GM23338 (cell line): ENCODE measurements around the gene CLSTN1. TPM values are rescaled to one million over a fixed set of nuclear protein-coding genes. Genes with fewer than 3 reads are reported as not detected.
A peak's percentile ranks its signal among the peaks of the same experiment; 100 is the strongest.

ENCODE experiments used
- ATAC-seq: fragments of 200-7000 bp; cut with Tn5 transposase; 3 replicates; pipeline ENCODE4 v1.9.1; 2020
- DNase-seq: peaks from one replicate; pipeline ENCODE4 v3.0.0-alpha.2; 2015; ENCODE audit warnings: low spot score
- H2AFZ ChIP-seq: fragments of 200-600 bp; sonication (generic); 2 replicates; pipeline ENCODE4 v1.8.0; 2016; ENCODE audit warnings: antibody characterized with exemption, mild to moderate bottlenecking, moderate library complexity
- H3F3A ChIP-seq: fragments of 200-600 bp; sonication (generic); replicated peaks from 2 replicates; pipeline ENCODE4 v1.8.0; 2017; ENCODE audit warnings: antibody characterized with exemption, mixed run types, low read depth
- H3K27ac ChIP-seq: fragments of 200-600 bp; sonication (generic); 2 replicates; pipeline ENCODE4 v1.6.1; 2016; ENCODE audit warnings: low read depth
- H3K27me3 ChIP-seq: fragments of 200-600 bp; sonication (generic); 2 replicates; pipeline ENCODE4 v1.8.0; 2016; ENCODE audit warnings: mild to moderate bottlenecking, mixed run types, moderate library complexity; ENCODE audit not compliant: insufficient read depth
- H3K36me3 ChIP-seq: fragments of 200-600 bp; sonication (generic); 2 replicates; pipeline ENCODE4 v1.8.0; 2016; ENCODE audit warnings: mild to moderate bottlenecking; ENCODE audit not compliant: insufficient read depth
- H3K4me1 ChIP-seq: fragments of 200-600 bp; sonication (generic); 2 replicates; pipeline ENCODE4 v1.8.0; 2016; ENCODE audit warnings: mild to moderate bottlenecking, moderate library complexity; ENCODE audit not compliant: insufficient read depth
- H3K4me2 ChIP-seq: fragments of 200-600 bp; sonication (generic); 2 replicates; pipeline ENCODE4 v1.7.1; 2017; ENCODE audit warnings: mixed run types
- H3K4me3 ChIP-seq: fragments of 200-600 bp; sonication (generic); 2 replicates; pipeline ENCODE4 v1.6.1; 2016; ENCODE audit warnings: mixed run types
- H3K79me2 ChIP-seq: fragments of 200-600 bp; sonication (generic); replicated peaks from 2 replicates; pipeline ENCODE4 v1.8.0; 2017; ENCODE audit warnings: mild to moderate bottlenecking; ENCODE audit not compliant: insufficient read depth
- H3K9me2 ChIP-seq: fragments of 200-600 bp; sonication (generic); 2 replicates; pipeline ENCODE4 v1.8.0; 2017; ENCODE audit not compliant: insufficient read depth
- H4K20me1 ChIP-seq: fragments of 200-600 bp; sonication (generic); replicated peaks from 2 replicates; pipeline ENCODE4 v1.8.0; 2017; ENCODE audit warnings: mild to moderate bottlenecking; ENCODE audit not compliant: insufficient read depth
- H3K27ac Mint-ChIP-seq: 2 replicates; pipeline ENCODE4 v1.8.0; 2020; ENCODE audit warnings: inconsistent platforms, mild to moderate bottlenecking, moderate library complexity, mixed read lengths
- H3K27me3 Mint-ChIP-seq: 3 replicates; pipeline ENCODE4 v1.8.0; 2022; ENCODE audit warnings: low read depth, mild to moderate bottlenecking, moderate library complexity, mixed read lengths, inconsistent platforms; ENCODE audit not compliant: insufficient read depth, poor library complexity
- H3K36me3 Mint-ChIP-seq: 3 replicates; pipeline ENCODE4 v1.8.0; 2021; ENCODE audit warnings: low read depth, mild to moderate bottlenecking, inconsistent platforms, moderate library complexity, mixed read lengths
- H3K4me1 Mint-ChIP-seq: 3 replicates; pipeline ENCODE4 v1.8.0; 2020; ENCODE audit warnings: mild to moderate bottlenecking, inconsistent platforms, mixed read lengths
- H3K4me3 Mint-ChIP-seq: 3 replicates; pipeline ENCODE4 v1.8.0; 2021; ENCODE audit warnings: moderate library complexity, mild to moderate bottlenecking, inconsistent platforms, mixed read lengths
- H3K9me3 Mint-ChIP-seq: 3 replicates; pipeline ENCODE4 v1.8.0; 2020; ENCODE audit warnings: moderate library complexity, mild to moderate bottlenecking, inconsistent platforms, mixed read lengths
- CTCF ChIP-seq, 2 experiments: fragments of 200-600 bp in 1 of 2; sonication (generic) in 1 of 2; conservative IDR thresholded peaks; 2 replicates each; pipeline versions ENCODE4 v1.5.1 to v1.6.1; 2016 to 2017; ENCODE audit warnings: antibody characterized with exemption in 2 of 2, low read depth in 2 of 2, mild to moderate bottlenecking in 2 of 2, moderate library complexity in 1 of 2
- EZH2 ChIP-seq: fragments of 200-600 bp; sonication (generic); IDR thresholded peaks from one replicate; pipeline ENCODE4 v1.8.0; 2017; ENCODE audit warnings: antibody characterized with exemption, mild to moderate bottlenecking, low read depth; ENCODE audit not compliant: unreplicated experiment
- EZH2phosphoT487 ChIP-seq: fragments of 200-600 bp; sonication (generic); IDR thresholded peaks from one replicate; pipeline ENCODE4 v1.8.1; 2018; ENCODE audit warnings: antibody characterized with exemption; ENCODE audit not compliant: unreplicated experiment
- NANOG ChIP-seq: IDR thresholded peaks from 2 replicates; pipeline ENCODE4 v1.6.1; 2016; ENCODE audit warnings: antibody characterized with exemption, borderline replicate concordance
- REST ChIP-seq: IDR thresholded peaks from one replicate; pipeline ENCODE4 v1.6.1; 2018; ENCODE audit warnings: antibody characterized with exemption; ENCODE audit not compliant: unreplicated experiment
- STAT1 ChIP-seq: IDR thresholded peaks from one replicate; pipeline ENCODE4 v1.6.1; 2016; ENCODE audit warnings: antibody characterized with exemption; ENCODE audit not compliant: unreplicated experiment
- ZNF114 ChIP-seq: fragments of 250-450 bp; sonication (Bioruptor Pico); IDR thresholded peaks from 2 replicates; pipeline ENCODE4 v1.5.0; 2020; ENCODE audit warnings: mild to moderate bottlenecking, moderate library complexity
- ZNF331 ChIP-seq: fragments of 250-450 bp; sonication (Bioruptor Pico); IDR thresholded peaks from 2 replicates; pipeline ENCODE4 v1.5.0; 2020; ENCODE audit warnings: low read depth, mild to moderate bottlenecking, moderate library complexity
- ZNF462 ChIP-seq: fragments of 250-450 bp; sonication (Bioruptor Pico); IDR thresholded peaks from 2 replicates; pipeline ENCODE4 v1.5.0; 2020; ENCODE audit warnings: mild to moderate bottlenecking, moderate library complexity
- polyA plus RNA-seq: library from polyadenylated mRNA; unstranded; fragments of >200 nt; fragmentation: Nextera tagmentation; extraction: Ambion mirVana; gene quantifications from 2 replicates; pipeline ENCODE4 v1.2.1, GENCODE V29; 2016
- total RNA-seq: library from RNA; depleted of rRNA; stranded (reverse); fragments of >200 nt; shearing (Covaris generic); gene quantifications from 2 replicates; pipeline ENCODE4 v1.2.3, GENCODE V29; 2014

CLSTN1 gene
- total and polyA plus RNA-seq, 2 experiments from 2014 or later = 38.5 to 66.2 TPM

- Histone ChIP-seq H3K79me2 (peaks cover 47% of the 10 kb centered on the region), H3K4me1 (peaks cover 15% of the 10 kb centered on the region), H3K4me2 (no peak overlapping the region), H3K27ac (no peak overlapping the region), H3K27me3 (no peaks in the 10 kb centered on the region), H4K20me1 (peaks cover 31% of the 10 kb centered on the region), H3F3A (0 out of 2 replicates have a peak, but pooled peaks cover 10% of the 10 kb centered on the region), H3K9me2 (peaks cover 5% of the 10 kb centered on the region; the same call in 1 of the 2 replicates), H3K36me3 (peaks cover 11% of the 10 kb centered on the region; the same call in 1 of the 2 replicates), H3K4me3 (no peak overlapping the region), H2AFZ (no peak overlapping the region)
- H3K27me3 Mint-ChIP-seq = peaks cover 13% of the 10 kb centered on the region
- no peaks in the 10 kb centered on the region for H3K9me3 Mint-ChIP-seq
- H3K4me1 Mint-ChIP-seq = peaks cover 22% of the 10 kb centered on the region
- no peak overlapping the region for H3K4me3 Mint-ChIP-seq
- H3K27ac Mint-ChIP-seq = no peak overlapping the region
- peak; percentile 57 for DNase-seq
- peaks cover 28% of the 10 kb centered on the region for H3K36me3 Mint-ChIP-seq
- ATAC-seq = no peak; the same call in 2 of the 3 replicates
- TF ChIP-seq STAT1 (no peak), REST (no peak), EZH2phosphoT487 (no peak), ZNF462 (CRISPR knock-in tag) (no peak), NANOG (no peak), ZNF114 (CRISPR knock-in tag) (no peak), CTCF (conservative IDR thresholded peaks at IDR 0.05; ENCODE audit: low read depth in 2 of 2) (no peak), EZH2 (no peak), ZNF331 (CRISPR knock-in tag) (no peak)
Observed at GRCh38 chr1:9767964-9768668, 55.6 kb downstream of the CLSTN1 start.
